ENCODE measurements around the gene UCHL5.
"Not testable (repeated sequence)": the region's sequence is repeated elsewhere in the genome, so short reads cannot be mapped to it uniquely, and the experiment has no call there.

DNA sequence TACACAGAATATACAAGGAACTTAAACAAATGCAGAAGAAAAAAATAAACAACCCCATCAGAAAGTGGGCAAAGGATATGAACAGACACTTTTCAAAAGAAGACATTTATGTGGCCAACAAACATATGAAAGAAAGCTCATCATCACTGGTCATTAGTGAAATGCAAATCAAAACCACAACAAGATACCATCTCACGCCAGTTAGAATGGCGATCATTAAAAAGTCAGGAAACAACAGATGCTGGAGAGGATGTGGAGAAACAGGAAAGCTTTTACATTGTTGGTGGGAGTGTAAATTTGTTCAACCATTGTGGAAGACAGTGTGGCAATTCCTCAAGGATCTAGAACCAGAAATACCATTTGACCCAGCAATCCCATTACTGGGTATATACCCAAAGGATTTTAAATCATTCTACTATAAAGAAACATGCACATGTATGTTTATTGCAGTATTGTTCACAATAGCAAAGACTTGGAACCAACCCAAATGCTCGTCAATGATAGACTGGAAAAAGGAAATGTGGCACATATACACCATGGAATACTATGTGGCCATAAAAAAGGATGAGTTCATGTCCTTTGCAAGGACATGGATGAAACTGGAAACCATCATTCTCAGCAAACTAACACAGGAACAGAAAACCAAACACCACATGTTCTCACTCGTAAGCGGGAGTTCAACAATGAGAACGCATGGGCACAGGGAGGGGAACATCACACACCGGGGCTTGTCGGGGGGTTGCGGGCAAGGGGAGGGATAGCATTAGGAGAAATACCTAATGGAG is 26.3 kb downstream of the UCHL5 start:
- TF ChIP-seq, protein P1, sequence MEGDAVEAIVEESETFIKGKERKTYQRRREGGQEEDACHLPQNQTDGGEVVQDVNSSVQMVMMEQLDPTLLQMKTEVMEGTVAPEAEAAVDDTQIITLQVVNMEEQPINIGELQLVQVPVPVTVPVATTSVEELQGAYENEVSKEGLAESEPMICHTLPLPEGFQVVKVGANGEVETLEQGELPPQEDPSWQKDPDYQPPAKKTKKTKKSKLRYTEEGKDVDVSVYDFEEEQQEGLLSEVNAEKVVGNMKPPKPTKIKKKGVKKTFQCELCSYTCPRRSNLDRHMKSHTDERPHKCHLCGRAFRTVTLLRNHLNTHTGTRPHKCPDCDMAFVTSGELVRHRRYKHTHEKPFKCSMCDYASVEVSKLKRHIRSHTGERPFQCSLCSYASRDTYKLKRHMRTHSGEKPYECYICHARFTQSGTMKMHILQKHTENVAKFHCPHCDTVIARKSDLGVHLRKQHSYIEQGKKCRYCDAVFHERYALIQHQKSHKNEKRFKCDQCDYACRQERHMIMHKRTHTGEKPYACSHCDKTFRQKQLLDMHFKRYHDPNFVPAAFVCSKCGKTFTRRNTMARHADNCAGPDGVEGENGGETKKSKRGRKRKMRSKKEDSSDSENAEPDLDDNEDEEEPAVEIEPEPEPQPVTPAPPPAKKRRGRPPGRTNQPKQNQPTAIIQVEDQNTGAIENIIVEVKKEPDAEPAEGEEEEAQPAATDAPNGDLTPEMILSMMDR (conservative IDR thresholded peaks at IDR 0.05; ENCODE audit: low read length), result not testable (repeated sequence)
- TF ChIP-seq EZH2phosphoT487 (IDR thresholded peaks at IDR 0.05; ENCODE audit: borderline replicate concordance, low read depth, low read length), result not testable (repeated sequence)
